Osteoblast (primary cell): ENCODE measurements around the gene PDZRN3. TPM values are rescaled to one million over a fixed set of nuclear protein-coding genes. Genes with fewer than 3 reads are reported as not detected.

Experiments used
- DNase-seq: peaks from one replicate; pipeline ENCODE4 v3.0.0; 2011; ENCODE audit warnings: low spot score, mixed read lengths; ENCODE audit not compliant: insufficient read length; ENCODE audit errors: missing footprints
- H2AFZ ChIP-seq: 2 replicates; pipeline ENCODE4 v1.6.0; 2011; ENCODE audit warnings: mild to moderate bottlenecking, low read length
- H3K27ac ChIP-seq: 2 replicates; pipeline ENCODE4 v1.5.1; 2011; ENCODE audit warnings: mild to moderate bottlenecking, low read depth, low read length, moderate library complexity
- H3K27me3 ChIP-seq: 2 replicates; pipeline ENCODE4 v1.6.0; 2012; ENCODE audit warnings: mild to moderate bottlenecking, control low read depth, inconsistent platforms, low read length, moderate library complexity; ENCODE audit not compliant: insufficient read depth
- H3K36me3 ChIP-seq: 2 replicates; pipeline ENCODE4 v1.5.1; 2011; ENCODE audit warnings: mild to moderate bottlenecking, low read length, control low read depth, moderate library complexity; ENCODE audit not compliant: insufficient read depth
- H3K4me1 ChIP-seq: 2 replicates; pipeline ENCODE4 v1.5.1; 2011; ENCODE audit warnings: mild to moderate bottlenecking, low read length, control low read depth, moderate library complexity; ENCODE audit not compliant: insufficient read depth
- H3K4me2 ChIP-seq: 2 replicates; pipeline ENCODE4 v1.6.0; 2011; ENCODE audit warnings: mild to moderate bottlenecking, low read length; ENCODE audit not compliant: insufficient read depth
- H3K4me3 ChIP-seq: fragments of 200-600 bp; sonication (generic); 3 replicates; pipeline ENCODE4 v1.5.1; 2012; ENCODE audit warnings: mild to moderate bottlenecking, low read length, inconsistent platforms; ENCODE audit not compliant: insufficient read depth
- H3K79me2 ChIP-seq: 2 replicates; pipeline ENCODE4 v1.6.0; 2012; ENCODE audit warnings: mild to moderate bottlenecking, low read length, control low read depth, inconsistent platforms; ENCODE audit not compliant: insufficient read depth
- H3K9me3 ChIP-seq: 2 replicates; pipeline ENCODE4 v1.5.1; 2011; ENCODE audit warnings: low read depth, low read length, control low read depth
- H4K20me1 ChIP-seq: 2 replicates; pipeline ENCODE4 v1.6.0; 2012; ENCODE audit warnings: mild to moderate bottlenecking, low read length, control low read depth; ENCODE audit not compliant: insufficient read depth
- CTCF ChIP-seq: IDR thresholded peaks from 2 replicates; pipeline ENCODE4 v1.5.1; 2011; ENCODE audit warnings: mild to moderate bottlenecking, low read depth, low read length, moderate library complexity; ENCODE audit errors: extremely low read depth
- total RNA-seq: library from RNA; depleted of rRNA; stranded (reverse); fragments of >200 nt; gene quantifications from 2 replicates; pipeline ENCODE4 v1.2.3, GENCODE V29; 2012

PDZRN3 gene
- total RNA-seq, 1 donor, result 26.4 TPM

GRCh38 chr3:73492186-73492585 lies 132.6 kb downstream of the PDZRN3 start:
- Histone ChIP-seq H3K9me3 (no peaks in the 10 kb centered on the region), H2AFZ (no peak overlapping the region), H3K4me2 (no peak overlapping the region), H3K27me3 (no peaks in the 10 kb centered on the region), H3K4me1 (peaks cover 33% of the 10 kb centered on the region), H3K79me2 (peaks cover 6% of the 10 kb centered on the region), H4K20me1 (peaks cover 10% of the 10 kb centered on the region), H3K27ac (no peak overlapping the region), H3K36me3 (no peaks in the 10 kb centered on the region), H3K4me3 (no peak overlapping the region)
- DNase-seq, result no peak
- TF ChIP-seq CTCF, result no peak

GRCh38 chr3:73491287-73491662 lies 133.5 kb downstream of the PDZRN3 start:
- Histone ChIP-seq H3K79me2 (peaks cover 6% of the 10 kb centered on the region), H3K27ac (peak overlapping the region; percentile 15), H4K20me1 (peaks cover 10% of the 10 kb centered on the region), H3K9me3 (no peaks in the 10 kb centered on the region), H3K36me3 (no peaks in the 10 kb centered on the region), H3K4me2 (peak overlapping the region; percentile 12), H3K4me3 (no peak overlapping the region), H3K27me3 (no peaks in the 10 kb centered on the region), H2AFZ (no peak overlapping the region), H3K4me1 (peaks cover 33% of the 10 kb centered on the region)
- DNase-seq, result no peak
- no peak for TF ChIP-seq CTCF

- H3K27ac ChIP-seq, result peak overlapping the region; percentile 15
- peaks cover 3% of the 10 kb centered on the region for H3K79me2 ChIP-seq
- peak; percentile 87 for DNase-seq
- no peaks in the 10 kb centered on the region for H3K9me3 ChIP-seq
- no peak for TF ChIP-seq CTCF
- no peaks in the 10 kb centered on the region for H3K36me3 ChIP-seq
- H2AFZ ChIP-seq, result no peak overlapping the region
- peak overlapping the region; percentile 12 for H3K4me2 ChIP-seq
- peaks cover 33% of the 10 kb centered on the region for H3K4me1 ChIP-seq
- H3K4me3 ChIP-seq, result no peak overlapping the region
- H4K20me1 ChIP-seq, result peaks cover 10% of the 10 kb centered on the region
- no peaks in the 10 kb centered on the region for H3K27me3 ChIP-seq
Observed at GRCh38 chr3:73490453-73491286, 134.1 kb downstream of the PDZRN3 start.

- Histone ChIP-seq H3K4me1 (peaks cover 8% of the 10 kb centered on the region), H3K4me3 (no peak overlapping the region), H3K4me2 (no peak overlapping the region), H2AFZ (no peak overlapping the region), H3K9me3 (no peaks in the 10 kb centered on the region), H3K36me3 (no peaks in the 10 kb centered on the region), H3K79me2 (peaks cover 3% of the 10 kb centered on the region), H3K27me3 (no peaks in the 10 kb centered on the region), H4K20me1 (peaks cover 12% of the 10 kb centered on the region), H3K27ac (no peak overlapping the region)
- no peak for DNase-seq
- TF ChIP-seq CTCF, result no peak
Observed at GRCh38 chr3:73485877-73486330, 138.8 kb downstream of the PDZRN3 start.
